Lung (tissue), 16 donors: ENCODE measurements around the gene LYPD6. TPM values are rescaled to one million over a fixed set of nuclear protein-coding genes. Genes with fewer than 3 reads are reported as not detected.

ENCODE experiments used
- ATAC-seq: fragments of 200-7000 bp; cut with Tn5 transposase; one replicate; pipeline ENCODE4 v1.9.1; 2020; ENCODE audit warnings: moderate number of reproducible peaks; ENCODE audit not compliant: insufficient read depth, low FRiP score
- DNase-seq, 3 donors: peaks; one replicate each; pipeline ENCODE4 v3.0.0-alpha.2; 2013 to 2017
- H3K27ac ChIP-seq, 2 donors: one replicate each; pipeline ENCODE4 v1.5.1; 2013; ENCODE audit warnings: mild to moderate bottlenecking in 2 of 2, moderate library complexity in 2 of 2, control low read depth in 1 of 2, inconsistent platforms in 1 of 2, low read depth in 1 of 2, low read length in 1 of 2
- H3K27me3 ChIP-seq, 3 donors: one replicate each; pipeline ENCODE4 v1.5.1; 2013; ENCODE audit warnings: low read length in 2 of 3; ENCODE audit not compliant: control insufficient read depth in 3 of 3, insufficient read depth in 3 of 3
- H3K36me3 ChIP-seq, 4 donors: one replicate each; pipeline ENCODE4 v1.5.1; 2013; ENCODE audit warnings: low read length in 4 of 4, mild to moderate bottlenecking in 1 of 4, moderate library complexity in 1 of 4; ENCODE audit not compliant: control insufficient read depth in 4 of 4, insufficient read depth in 4 of 4
- H3K4me1 ChIP-seq, 5 donors: one replicate each; pipeline ENCODE4 v1.5.1; 2013; ENCODE audit warnings: low read length in 5 of 5, mild to moderate bottlenecking in 2 of 5, moderate library complexity in 1 of 5; ENCODE audit not compliant: control insufficient read depth in 5 of 5, insufficient read depth in 5 of 5
- H3K4me3 ChIP-seq: one replicate; pipeline ENCODE4 v1.5.1; 2013; ENCODE audit warnings: mild to moderate bottlenecking, control low read depth, moderate library complexity
- H3K9ac ChIP-seq, 2 donors: one replicate each; pipeline ENCODE4 v1.5.1; 2013; ENCODE audit warnings: low read length in 2 of 2, control low read depth in 1 of 2; ENCODE audit not compliant: insufficient read depth in 1 of 2
- H3K9me3 ChIP-seq, 4 donors: one replicate each; pipeline ENCODE4 v1.5.1; 2013; ENCODE audit warnings: low read length in 3 of 4, mild to moderate bottlenecking in 1 of 4, moderate library complexity in 1 of 4; ENCODE audit not compliant: control insufficient read depth in 4 of 4, insufficient read depth in 3 of 4
- WGBS, 2 donors: extraction: QIAGEN DNeasy Blood & Tissue Kit; methylation state at CpG; one replicate each; pipeline ENCODE4 v1.1.7; 2013; 5-methylcytosine and 5-hydroxymethylcytosine counted together
- long read RNA-seq, 5 donors: transcript quantifications; one replicate each; lab custom pipeline, GENCODE V29; 2026
- polyA plus RNA-seq, 2 donors: library from polyadenylated mRNA; stranded (reverse); fragments of 200-250 nt; gene quantifications; one replicate each; pipeline ENCODE4 v1.2.1, GENCODE V29; 2013
- total RNA-seq, 2 donors: library from RNA; depleted of rRNA in 1 of 2; stranded (reverse); fragments of >200 nt in 1 of 2; gene quantifications; one replicate each; pipeline ENCODE4 v1.2.1, GENCODE V29; 2014 to 2021
- TF ChIP-seq, protein P1 (sequence below): IDR thresholded peaks from 2 replicates; pipeline ENCODE4 v1.5.1; 2012; ENCODE audit warnings: mild to moderate bottlenecking; ENCODE audit errors: control extremely low read depth, extremely low read depth
- donor health status: control.
- donor health status: control.
- donor health status: Bipolar disorder and iron deficiency.
- donor health status: healthy.
- donor health status: DM: yes; HTN: yes; CAD: no.

The LYPD6 gene, protein sequence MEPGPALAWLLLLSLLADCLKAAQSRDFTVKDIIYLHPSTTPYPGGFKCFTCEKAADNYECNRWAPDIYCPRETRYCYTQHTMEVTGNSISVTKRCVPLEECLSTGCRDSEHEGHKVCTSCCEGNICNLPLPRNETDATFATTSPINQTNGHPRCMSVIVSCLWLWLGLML
- total RNA-seq (1 to 10 TPM in 1 of 2 donors, under 1 TPM in 1; 0.80 to 6.3 TPM), polyA plus RNA-seq (under 1 TPM; 0.16 to 0.17 TPM)
- long read RNA-seq, donor 1, full-length matches to known transcripts = 10 of 10 reads
- long read RNA-seq, donor 1, partial matches to known transcripts = 0 of 10 reads
- long read RNA-seq, donor 1, other reads (novel, unspliced or antisense) = 0 of 10 reads
- long read RNA-seq, donor 2, full-length matches to known transcripts = 1 of 1 reads
- long read RNA-seq, donor 2, partial matches to known transcripts = 0 of 1 reads
- long read RNA-seq, donor 2, other reads (novel, unspliced or antisense) = 0 of 1 reads
- long read RNA-seq, donor 3, full-length matches to known transcripts = 3 of 3 reads
- long read RNA-seq, donor 3, partial matches to known transcripts = 0 of 3 reads
- long read RNA-seq, donor 3, other reads (novel, unspliced or antisense) = 0 of 3 reads
- long read RNA-seq, donor 4, full-length matches to known transcripts = 2 of 2 reads
- long read RNA-seq, donor 4, partial matches to known transcripts = 0 of 2 reads
- long read RNA-seq, donor 4, other reads (novel, unspliced or antisense) = 0 of 2 reads
- long read RNA-seq, donor 5, full-length matches to known transcripts = 6 of 6 reads
- long read RNA-seq, donor 5, partial matches to known transcripts = 0 of 6 reads
- long read RNA-seq, donor 5, other reads (novel, unspliced or antisense) = 0 of 6 reads

DNA sequence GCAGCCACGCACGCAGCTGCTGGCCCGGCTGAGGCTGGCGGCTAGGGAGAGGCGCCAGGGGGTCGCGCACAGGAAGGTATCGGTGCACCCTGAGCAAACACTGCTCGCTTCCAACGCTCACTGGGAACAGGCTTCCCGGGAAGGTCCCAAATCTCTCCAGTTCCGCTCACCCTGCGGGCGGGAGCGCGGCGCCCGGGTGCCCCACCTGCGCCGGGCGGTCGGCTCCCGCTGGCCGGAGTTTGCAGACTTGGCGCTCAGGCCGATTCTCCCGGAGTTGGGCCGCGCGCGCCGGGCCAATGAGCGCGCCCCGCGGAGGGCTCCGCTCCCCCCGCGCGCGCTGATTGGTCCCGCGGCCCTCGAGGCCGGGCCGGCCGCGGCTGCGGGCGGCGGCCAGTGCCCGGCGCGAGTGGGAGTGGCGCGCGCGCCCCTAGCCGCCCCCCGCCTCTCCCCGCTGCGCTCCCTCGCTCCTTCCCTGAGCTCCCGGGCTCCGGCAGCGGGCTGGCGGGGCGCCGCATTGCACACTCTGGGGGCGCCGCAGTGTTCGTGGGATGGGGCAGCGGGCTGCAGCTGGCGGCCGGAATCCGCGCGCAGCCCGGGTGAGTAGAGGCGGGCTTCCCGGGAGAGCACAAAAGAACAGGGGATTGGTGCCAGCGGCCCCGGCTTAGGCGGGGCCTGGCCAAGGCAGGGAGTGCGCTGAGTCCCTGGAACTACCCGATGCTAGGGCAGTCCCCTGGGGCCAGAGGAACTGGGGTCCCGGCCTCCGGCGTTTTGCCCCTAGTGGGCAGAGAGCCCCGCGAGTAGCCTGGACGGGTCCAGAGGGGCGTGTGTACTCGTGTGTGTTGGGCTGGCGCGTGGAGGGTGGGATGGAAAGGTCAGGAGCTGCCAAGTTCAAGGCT is at the start of gene LYPD6:
LYPD6 (plus strand) TSS at position 461 of the 896 bp plus-strand sequence. CDS start 107,122 bp downstream, outside the sequence.
- H3K9ac ChIP-seq = peak within 1 kb of the TSS; percentile 61 to 82
- H3K9me3 ChIP-seq = no peaks in the 10 kb centered on the region
- DNase-seq (peak; percentile 89 to 93 (median 89)), ATAC-seq (peak; percentile 95)
- no peak within 1 kb of the TSS for H3K27ac ChIP-seq
- peaks cover 0 to 18% (median 8%) of the 10 kb centered on the region in 5 donors for H3K4me1 ChIP-seq
- no peaks in the 10 kb centered on the region for H3K36me3 ChIP-seq
- TF ChIP-seq, protein P1, sequence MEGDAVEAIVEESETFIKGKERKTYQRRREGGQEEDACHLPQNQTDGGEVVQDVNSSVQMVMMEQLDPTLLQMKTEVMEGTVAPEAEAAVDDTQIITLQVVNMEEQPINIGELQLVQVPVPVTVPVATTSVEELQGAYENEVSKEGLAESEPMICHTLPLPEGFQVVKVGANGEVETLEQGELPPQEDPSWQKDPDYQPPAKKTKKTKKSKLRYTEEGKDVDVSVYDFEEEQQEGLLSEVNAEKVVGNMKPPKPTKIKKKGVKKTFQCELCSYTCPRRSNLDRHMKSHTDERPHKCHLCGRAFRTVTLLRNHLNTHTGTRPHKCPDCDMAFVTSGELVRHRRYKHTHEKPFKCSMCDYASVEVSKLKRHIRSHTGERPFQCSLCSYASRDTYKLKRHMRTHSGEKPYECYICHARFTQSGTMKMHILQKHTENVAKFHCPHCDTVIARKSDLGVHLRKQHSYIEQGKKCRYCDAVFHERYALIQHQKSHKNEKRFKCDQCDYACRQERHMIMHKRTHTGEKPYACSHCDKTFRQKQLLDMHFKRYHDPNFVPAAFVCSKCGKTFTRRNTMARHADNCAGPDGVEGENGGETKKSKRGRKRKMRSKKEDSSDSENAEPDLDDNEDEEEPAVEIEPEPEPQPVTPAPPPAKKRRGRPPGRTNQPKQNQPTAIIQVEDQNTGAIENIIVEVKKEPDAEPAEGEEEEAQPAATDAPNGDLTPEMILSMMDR = no peak
- WGBS, 2 donors = 1% methylated on average over 82 to 96 of the region's 96 CpGs
- H3K27me3 ChIP-seq = peaks cover 0 to 17% (median 6%) of the 10 kb centered on the region in 3 donors
- peak within 1 kb of the TSS; percentile 44 for H3K4me3 ChIP-seq

DNA sequence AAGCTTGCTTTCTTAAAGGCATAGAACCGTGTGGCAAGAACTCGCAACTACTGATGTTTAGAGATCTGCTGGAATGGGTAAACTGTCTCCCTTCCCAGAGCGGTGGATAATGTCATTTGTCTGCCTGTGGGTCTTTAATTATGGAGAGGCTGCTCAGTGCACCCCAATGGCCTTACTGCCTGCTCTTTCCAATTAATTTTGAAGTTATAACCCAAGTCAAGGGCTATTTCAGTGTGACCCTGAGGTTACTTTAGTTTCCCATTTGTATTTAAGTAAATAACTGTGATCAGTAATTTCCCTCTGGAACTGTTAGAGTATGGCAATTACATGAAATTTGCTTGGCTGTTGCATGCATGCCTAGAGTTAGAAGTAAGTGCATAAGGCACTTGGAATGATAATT is 48.9 kb upstream of the LYPD6 start:
- TF ChIP-seq, protein P1 = no peak
- H3K27me3 ChIP-seq = no peaks in the 10 kb centered on the region
- no peak overlapping the region for H3K27ac ChIP-seq
- WGBS, 2 donors = 89 to 94% methylated on average over 3 of the region's 3 CpGs
- H3K36me3 ChIP-seq = no peaks in the 10 kb centered on the region
- DNase-seq (no peak), ATAC-seq (no peak)
- H3K9me3 ChIP-seq = no peaks in the 10 kb centered on the region
- H3K9ac ChIP-seq = no peak overlapping the region
- no peak overlapping the region for H3K4me3 ChIP-seq
- H3K4me1 ChIP-seq = no peaks in the 10 kb centered on the region

DNA sequence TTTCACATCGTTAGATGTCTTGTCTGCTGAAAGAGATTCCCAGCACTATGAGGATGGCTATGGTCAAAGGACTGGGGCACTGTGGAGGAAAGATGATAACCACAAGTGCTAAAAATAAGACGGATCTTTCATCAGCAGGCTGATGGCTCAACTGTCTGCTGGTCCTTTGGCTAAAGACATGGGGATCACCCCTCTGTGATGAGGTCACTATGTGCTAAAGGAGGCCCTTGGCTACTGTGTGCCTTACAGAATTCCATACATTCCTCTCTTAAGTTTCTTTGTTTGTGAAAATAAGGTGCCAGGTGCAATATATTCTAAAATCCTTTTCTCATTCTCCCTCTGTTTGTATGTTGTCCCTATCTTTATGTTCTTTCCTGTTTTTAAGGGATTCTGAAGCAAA is 39.7 kb upstream of the LYPD6 start:
- TF ChIP-seq, protein P1 = no peak
- H3K27ac ChIP-seq = no peak overlapping the region
- no peaks in the 10 kb centered on the region for H3K9me3 ChIP-seq
- DNase-seq (no peak), ATAC-seq (no peak)
- H3K36me3 ChIP-seq = no peaks in the 10 kb centered on the region
- no peak overlapping the region for H3K4me3 ChIP-seq
- peaks cover 0 to 2% (median 0%) of the 10 kb centered on the region in 3 donors for H3K27me3 ChIP-seq
- 83 to 86% methylated on average over 2 of the region's 2 CpGs for WGBS, 2 donors
- peaks cover 0 to 2% (median 0%) of the 10 kb centered on the region in 5 donors for H3K4me1 ChIP-seq
- H3K9ac ChIP-seq = no peak overlapping the region
